ENCODE measurements around the gene KMT2E. TPM values are rescaled to one million over a fixed set of nuclear protein-coding genes. Genes with fewer than 3 reads are reported as not detected.
"Not testable (repeated sequence)": the region's sequence is repeated elsewhere in the genome, so short reads cannot be mapped to it uniquely, and the experiment has no call there.

KMT2E gene
- polyA plus RNA-seq, 2 of the 4 experiments (the other 2 are of a cell fraction), result 9.4 to 23.4 TPM

- CTCF ChIA-PET, result no interaction called here
- Histone ChIP-seq H3K27ac (no peak overlapping the region), H3K4me3 (no peak overlapping the region), H3K4me1 (no peaks in the 10 kb centered on the region), H3K9me3 (no peaks in the 10 kb centered on the region), H3K4me2 (no peak overlapping the region)
- POLR2A ChIA-PET, result no interaction called here
- TF ChIP-seq, protein P1, sequence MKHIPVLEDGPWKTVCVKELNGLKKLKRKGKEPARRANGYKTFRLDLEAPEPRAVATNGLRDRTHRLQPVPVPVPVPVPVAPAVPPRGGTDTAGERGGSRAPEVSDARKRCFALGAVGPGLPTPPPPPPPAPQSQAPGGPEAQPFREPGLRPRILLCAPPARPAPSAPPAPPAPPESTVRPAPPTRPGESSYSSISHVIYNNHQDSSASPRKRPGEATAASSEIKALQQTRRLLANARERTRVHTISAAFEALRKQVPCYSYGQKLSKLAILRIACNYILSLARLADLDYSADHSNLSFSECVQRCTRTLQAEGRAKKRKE (CRISPR knock-in tag; IDR thresholded peaks at IDR 0.05; ENCODE audit: low read depth), result no peak
- TF ChIP-seq MYC (IDR thresholded peaks at IDR 0.05; ENCODE audit: borderline replicate concordance, low read length), result no peak
- TF ChIP-seq HOXB13 (CRISPR knock-in tag; IDR thresholded peaks at IDR 0.05; ENCODE audit: low read depth), result no peak
- TF ChIP-seq KDM5A (IDR thresholded peaks at IDR 0.05), result no peak
- no peak for TF ChIP-seq CEBPB (IDR thresholded peaks at IDR 0.05)
- TF ChIP-seq, protein P2, sequence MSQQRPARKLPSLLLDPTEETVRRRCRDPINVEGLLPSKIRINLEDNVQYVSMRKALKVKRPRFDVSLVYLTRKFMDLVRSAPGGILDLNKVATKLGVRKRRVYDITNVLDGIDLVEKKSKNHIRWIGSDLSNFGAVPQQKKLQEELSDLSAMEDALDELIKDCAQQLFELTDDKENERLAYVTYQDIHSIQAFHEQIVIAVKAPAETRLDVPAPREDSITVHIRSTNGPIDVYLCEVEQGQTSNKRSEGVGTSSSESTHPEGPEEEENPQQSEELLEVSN (IDR thresholded peaks at IDR 0.05; ENCODE audit: borderline replicate concordance, low read depth), result no peak
- no peak for TF ChIP-seq GATA3 (IDR thresholded peaks at IDR 0.05; ENCODE audit: borderline replicate concordance)
- TF ChIP-seq HDAC2 (IDR thresholded peaks at IDR 0.05), result no peak
- no peak for TF ChIP-seq PBX3 (IDR thresholded peaks at IDR 0.05)
- TF ChIP-seq RNF2 (IDR thresholded peaks at IDR 0.05; ENCODE audit: borderline replicate concordance, low read depth), result no peak
- no peak for TF ChIP-seq EP300 (IDR thresholded peaks at IDR 0.05)
- no peak for TF ChIP-seq HOXA7 (CRISPR knock-in tag; IDR thresholded peaks at IDR 0.05)
- no peak for TF ChIP-seq CBX2 (IDR thresholded peaks at IDR 0.05; ENCODE audit: borderline replicate concordance, low read depth)
- TF ChIP-seq, protein P3, sequence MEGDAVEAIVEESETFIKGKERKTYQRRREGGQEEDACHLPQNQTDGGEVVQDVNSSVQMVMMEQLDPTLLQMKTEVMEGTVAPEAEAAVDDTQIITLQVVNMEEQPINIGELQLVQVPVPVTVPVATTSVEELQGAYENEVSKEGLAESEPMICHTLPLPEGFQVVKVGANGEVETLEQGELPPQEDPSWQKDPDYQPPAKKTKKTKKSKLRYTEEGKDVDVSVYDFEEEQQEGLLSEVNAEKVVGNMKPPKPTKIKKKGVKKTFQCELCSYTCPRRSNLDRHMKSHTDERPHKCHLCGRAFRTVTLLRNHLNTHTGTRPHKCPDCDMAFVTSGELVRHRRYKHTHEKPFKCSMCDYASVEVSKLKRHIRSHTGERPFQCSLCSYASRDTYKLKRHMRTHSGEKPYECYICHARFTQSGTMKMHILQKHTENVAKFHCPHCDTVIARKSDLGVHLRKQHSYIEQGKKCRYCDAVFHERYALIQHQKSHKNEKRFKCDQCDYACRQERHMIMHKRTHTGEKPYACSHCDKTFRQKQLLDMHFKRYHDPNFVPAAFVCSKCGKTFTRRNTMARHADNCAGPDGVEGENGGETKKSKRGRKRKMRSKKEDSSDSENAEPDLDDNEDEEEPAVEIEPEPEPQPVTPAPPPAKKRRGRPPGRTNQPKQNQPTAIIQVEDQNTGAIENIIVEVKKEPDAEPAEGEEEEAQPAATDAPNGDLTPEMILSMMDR (IDR thresholded peaks at IDR 0.05), result no peak
- TF ChIP-seq EHMT2 (IDR thresholded peaks at IDR 0.05; ENCODE audit: low read depth), result no peak
- TF ChIP-seq HEYL (CRISPR knock-in tag; IDR thresholded peaks at IDR 0.05), result no peak
- no peak for TF ChIP-seq SMC3 (IDR thresholded peaks at IDR 0.05)
- no peak for DNase-seq (ENCODE audit: low read depth in 1 of 2, low spot score in 1 of 2)
- WGBS (ENCODE audit: missing lambda C conversion rate), result 96% methylated on average over 3 of the region's 3 CpGs
- no peak for ATAC-seq
- no peak for FAIRE-seq
These were observed 40.0 kb upstream of the KMT2E start for GRCh38 chr7:104973909-104974415.

- POLR2A ChIA-PET; H3K4me2 ChIP-seq; H3K27ac ChIP-seq; DNase-seq (ENCODE audit: low read depth in 1 of 2, low spot score in 1 of 2); FAIRE-seq; ATAC-seq; H3K4me3 ChIP-seq; H3K4me1 ChIP-seq; H3K9me3 ChIP-seq: not testable (repeated sequence)
- 81% methylated on average over 6 of the region's 6 CpGs for WGBS (ENCODE audit: missing lambda C conversion rate)
- CTCF ChIA-PET, result interaction anchor here (2.1 kb wide), 1 partner anchor 10 kb away, joined by 4 read pairs; no protein-coding TSS in a partner anchor
These were observed 38.5 kb upstream of the KMT2E start for GRCh38 chr7:104975553-104975952.

DNA sequence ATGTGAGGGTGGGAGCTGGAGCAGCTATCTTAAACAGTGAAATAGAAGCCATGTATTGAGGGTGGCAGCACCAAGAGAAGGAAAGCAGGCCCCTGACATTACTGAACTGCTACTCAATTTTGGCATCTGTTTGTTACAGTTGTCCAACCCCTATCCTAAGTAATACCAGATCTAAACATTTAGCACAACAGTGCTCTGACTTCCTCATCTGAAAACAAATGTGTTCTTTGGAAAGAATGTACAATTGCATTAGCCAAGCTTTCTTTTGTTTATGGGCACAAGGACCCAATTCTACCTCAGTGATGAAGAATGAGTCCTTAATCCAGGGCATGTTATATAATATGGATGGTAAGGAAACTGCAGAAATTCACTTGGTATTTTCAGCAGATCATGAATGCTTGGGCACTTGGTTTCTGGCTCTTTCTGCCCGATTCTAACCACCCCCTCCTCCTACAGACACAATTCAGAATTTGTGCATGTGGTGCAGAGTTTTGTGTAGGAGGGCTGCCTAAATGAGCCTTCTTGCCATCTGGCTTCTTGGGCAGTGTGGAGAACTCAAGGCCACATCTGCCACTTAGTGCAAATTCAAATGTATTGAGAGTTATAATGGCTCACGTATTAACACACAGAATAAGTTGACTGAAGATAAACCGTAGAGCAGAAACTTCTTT lies 36.9 kb upstream of the KMT2E start:
- Histone ChIP-seq H3K4me1 (peaks cover 14% of the 10 kb centered on the region; the same call in 2 of the 3 replicates), H3K4me2 (no peak overlapping the region), H3K9me3 (no peaks in the 10 kb centered on the region), H3K4me3 (no peak overlapping the region), H3K27ac (no peak overlapping the region)
- TF ChIP-seq ESRRA (IDR thresholded peaks at IDR 0.05; ENCODE audit: borderline replicate concordance, low read length), result no peak
- no peak for TF ChIP-seq HDAC2 (IDR thresholded peaks at IDR 0.05)
- no peak for TF ChIP-seq CEBPB (IDR thresholded peaks at IDR 0.05)
- TF ChIP-seq POLR2A (IDR thresholded peaks at IDR 0.05; ENCODE audit: low read length), result no peak
- TF ChIP-seq HEYL (CRISPR knock-in tag; IDR thresholded peaks at IDR 0.05), result no peak
- TF ChIP-seq, protein P4, sequence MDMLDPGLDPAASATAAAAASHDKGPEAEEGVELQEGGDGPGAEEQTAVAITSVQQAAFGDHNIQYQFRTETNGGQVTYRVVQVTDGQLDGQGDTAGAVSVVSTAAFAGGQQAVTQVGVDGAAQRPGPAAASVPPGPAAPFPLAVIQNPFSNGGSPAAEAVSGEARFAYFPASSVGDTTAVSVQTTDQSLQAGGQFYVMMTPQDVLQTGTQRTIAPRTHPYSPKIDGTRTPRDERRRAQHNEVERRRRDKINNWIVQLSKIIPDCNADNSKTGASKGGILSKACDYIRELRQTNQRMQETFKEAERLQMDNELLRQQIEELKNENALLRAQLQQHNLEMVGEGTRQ (IDR thresholded peaks at IDR 0.05), result no peak
- TF ChIP-seq, protein P5, sequence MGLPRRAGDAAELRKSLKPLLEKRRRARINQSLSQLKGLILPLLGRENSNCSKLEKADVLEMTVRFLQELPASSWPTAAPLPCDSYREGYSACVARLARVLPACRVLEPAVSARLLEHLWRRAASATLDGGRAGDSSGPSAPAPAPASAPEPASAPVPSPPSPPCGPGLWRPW (IDR thresholded peaks at IDR 0.05), result no peak
- ChIA-PET CTCF (interaction anchor here (1.0 to 2.1 kb wide), 2 partner anchors 11 to 12 kb away, joined by 3 to 4 read pairs; no protein-coding TSS in a partner anchor), POLR2A (no interaction called here)
- ATAC-seq (no peak), DNase-seq (ENCODE audit: low read depth in 1 of 2, low spot score in 1 of 2) (no peak), FAIRE-seq (no peak)
- 75% methylated on average over 3 of the region's 3 CpGs for WGBS (ENCODE audit: missing lambda C conversion rate)
